A549 (cell line): Measurements from ENCODE around the gene IL1R1.

Source experiments
- BHLHE40 ChIP-seq: IDR thresholded peaks from 2 replicates; pipeline ENCODE4 v1.6.1; 2012; ENCODE audit warnings: low read depth, low read length, inconsistent platforms
- CHD2 ChIP-seq: fragments of 150-350 bp; IDR thresholded peaks from 2 replicates; pipeline ENCODE4 v1.6.1; 2014; ENCODE audit warnings: low read length; ENCODE audit not compliant: partially characterized antibody
- EP300 ChIP-seq, 2 experiments: fragments of >200 bp; sonication (Bioruptor Twin); formaldehyde crosslinking; IDR thresholded peaks; 2 replicates in 1 of 2; 3 replicates in 1 of 2; pipeline ENCODE4 v1.6.1; 2016 to 2017
- HDAC2 ChIP-seq: fragments of 200-600 bp; sonication (generic); IDR thresholded peaks from 2 replicates; pipeline ENCODE4 v1.6.1; 2016
- HOXA7 ChIP-seq: fragments of 250-450 bp; sonication (Bioruptor Pico); IDR thresholded peaks from 2 replicates; pipeline ENCODE4 v1.5.0; 2020; ENCODE audit warnings: mild to moderate bottlenecking, moderate library complexity
- JUN ChIP-seq, 2 experiments: fragments of >200 bp; sonication (Bioruptor Twin); formaldehyde crosslinking; IDR thresholded peaks; 2 replicates in 1 of 2; 3 replicates in 1 of 2; pipeline ENCODE4 v1.6.1; 2016 to 2017
- KDM1A ChIP-seq: fragments of 200-600 bp; sonication (generic); IDR thresholded peaks from 2 replicates; pipeline ENCODE4 v1.6.1; 2016; ENCODE audit warnings: low read depth, mild to moderate bottlenecking
- NR3C1 ChIP-seq: fragments of >200 bp; sonication (Bioruptor Twin); formaldehyde crosslinking; IDR thresholded peaks from 3 replicates; pipeline ENCODE4 v1.6.1; 2017
- PHF8 ChIP-seq: fragments of 200-600 bp; sonication (generic); IDR thresholded peaks from 2 replicates; pipeline ENCODE4 v1.6.1; 2016; ENCODE audit warnings: low read depth, mild to moderate bottlenecking, antibody characterized with exemption, moderate library complexity, borderline replicate concordance
- POLR2A ChIP-seq: IDR thresholded peaks from 2 replicates; pipeline ENCODE4 v1.6.1; 2012; ENCODE audit warnings: mild to moderate bottlenecking, low read length
- RAD21 ChIP-seq, 2 experiments: fragments of >200 bp in 1 of 2; sonication (Bioruptor Twin) in 1 of 2; formaldehyde crosslinking in 1 of 2; IDR thresholded peaks in 1 of 2; conservative IDR thresholded peaks in 1 of 2; 2 replicates in 1 of 2; 3 replicates in 1 of 2; pipeline ENCODE4 v1.6.1; 2012 to 2018; ENCODE audit warnings: inconsistent platforms in 1 of 2
- RNF2 ChIP-seq: fragments of 200-600 bp; sonication (generic); IDR thresholded peaks from 2 replicates; pipeline ENCODE4 v1.6.1; 2016; ENCODE audit warnings: low read depth, mild to moderate bottlenecking, antibody characterized with exemption, moderate library complexity, borderline replicate concordance
- TF ChIP-seq, protein P1 (sequence below): fragments of >200 bp; sonication (Bioruptor Twin); formaldehyde crosslinking; IDR thresholded peaks from 3 replicates; pipeline ENCODE4 v1.5.1; 2016

- TF ChIP-seq POLR2A (no peak), BHLHE40 (no peak), EP300 (IDR thresholded peaks at IDR 0.05) (peak; percentile 52 to 65; a peak in 2 of 5 replicates), KDM1A (no peak), CHD2 (no peak), HOXA7 (CRISPR knock-in tag) (no peak), HDAC2 (no peak), RAD21 (conservative IDR thresholded peaks at IDR 0.05 in 1 of 2, IDR thresholded peaks at IDR 0.05 in 1 of 2) (peak in 1 of 2 experiments; percentile 40; a peak in 3 of 5 replicates), NR3C1 (no peak), JUN (IDR thresholded peaks at IDR 0.05) (peak; percentile 79 to 80), PHF8 (no peak), RNF2 (no peak)
- TF ChIP-seq, protein P1, sequence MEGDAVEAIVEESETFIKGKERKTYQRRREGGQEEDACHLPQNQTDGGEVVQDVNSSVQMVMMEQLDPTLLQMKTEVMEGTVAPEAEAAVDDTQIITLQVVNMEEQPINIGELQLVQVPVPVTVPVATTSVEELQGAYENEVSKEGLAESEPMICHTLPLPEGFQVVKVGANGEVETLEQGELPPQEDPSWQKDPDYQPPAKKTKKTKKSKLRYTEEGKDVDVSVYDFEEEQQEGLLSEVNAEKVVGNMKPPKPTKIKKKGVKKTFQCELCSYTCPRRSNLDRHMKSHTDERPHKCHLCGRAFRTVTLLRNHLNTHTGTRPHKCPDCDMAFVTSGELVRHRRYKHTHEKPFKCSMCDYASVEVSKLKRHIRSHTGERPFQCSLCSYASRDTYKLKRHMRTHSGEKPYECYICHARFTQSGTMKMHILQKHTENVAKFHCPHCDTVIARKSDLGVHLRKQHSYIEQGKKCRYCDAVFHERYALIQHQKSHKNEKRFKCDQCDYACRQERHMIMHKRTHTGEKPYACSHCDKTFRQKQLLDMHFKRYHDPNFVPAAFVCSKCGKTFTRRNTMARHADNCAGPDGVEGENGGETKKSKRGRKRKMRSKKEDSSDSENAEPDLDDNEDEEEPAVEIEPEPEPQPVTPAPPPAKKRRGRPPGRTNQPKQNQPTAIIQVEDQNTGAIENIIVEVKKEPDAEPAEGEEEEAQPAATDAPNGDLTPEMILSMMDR: no peak
These were observed 36.4 kb upstream of the IL1R1 start for GRCh38 chr2:102106133-102106556.
